ENCODE data around the gene ETFA.
A peak's percentile ranks its signal among the peaks of the same experiment; 100 is the strongest.

DNA sequence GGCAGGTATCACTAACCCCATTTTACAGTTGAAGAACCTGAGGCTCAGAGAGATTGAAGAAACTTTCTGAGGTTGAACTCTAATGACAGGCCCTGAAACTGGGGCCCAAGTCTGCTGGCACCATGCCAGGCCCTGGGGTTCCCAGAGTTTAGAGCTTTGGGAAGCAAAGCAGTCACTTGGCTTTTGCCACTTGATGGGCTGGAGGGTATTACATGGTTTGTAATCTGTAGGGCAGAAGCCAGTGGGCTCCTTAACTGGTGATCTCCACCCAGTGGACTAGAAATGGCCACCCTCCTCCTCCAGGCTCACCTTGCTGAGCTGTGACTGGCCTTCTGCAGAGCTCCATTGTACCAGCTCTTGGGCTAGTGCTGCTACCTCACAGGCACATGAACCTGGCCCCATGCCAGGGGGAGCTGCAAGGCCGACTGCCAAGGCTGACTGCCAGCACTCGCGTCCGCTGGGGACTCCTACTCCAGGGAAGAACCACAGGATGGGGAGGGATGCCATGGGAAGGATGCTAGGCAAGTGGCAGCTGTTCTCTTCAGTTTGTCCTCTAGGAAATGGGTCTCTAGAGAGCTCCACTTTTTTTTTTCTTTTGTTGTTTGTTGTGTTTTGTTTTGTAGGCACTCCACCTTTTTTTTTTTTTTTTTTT, 104.8 kb downstream of the ETFA start:
- TF ChIP-seq, protein P1, sequence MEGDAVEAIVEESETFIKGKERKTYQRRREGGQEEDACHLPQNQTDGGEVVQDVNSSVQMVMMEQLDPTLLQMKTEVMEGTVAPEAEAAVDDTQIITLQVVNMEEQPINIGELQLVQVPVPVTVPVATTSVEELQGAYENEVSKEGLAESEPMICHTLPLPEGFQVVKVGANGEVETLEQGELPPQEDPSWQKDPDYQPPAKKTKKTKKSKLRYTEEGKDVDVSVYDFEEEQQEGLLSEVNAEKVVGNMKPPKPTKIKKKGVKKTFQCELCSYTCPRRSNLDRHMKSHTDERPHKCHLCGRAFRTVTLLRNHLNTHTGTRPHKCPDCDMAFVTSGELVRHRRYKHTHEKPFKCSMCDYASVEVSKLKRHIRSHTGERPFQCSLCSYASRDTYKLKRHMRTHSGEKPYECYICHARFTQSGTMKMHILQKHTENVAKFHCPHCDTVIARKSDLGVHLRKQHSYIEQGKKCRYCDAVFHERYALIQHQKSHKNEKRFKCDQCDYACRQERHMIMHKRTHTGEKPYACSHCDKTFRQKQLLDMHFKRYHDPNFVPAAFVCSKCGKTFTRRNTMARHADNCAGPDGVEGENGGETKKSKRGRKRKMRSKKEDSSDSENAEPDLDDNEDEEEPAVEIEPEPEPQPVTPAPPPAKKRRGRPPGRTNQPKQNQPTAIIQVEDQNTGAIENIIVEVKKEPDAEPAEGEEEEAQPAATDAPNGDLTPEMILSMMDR (IDR thresholded peaks at IDR 0.05 in 8 of 11, conservative IDR thresholded peaks at IDR 0.05 in 3 of 11) = no peak
- no peak for TF ChIP-seq POLR2A (IDR thresholded peaks at IDR 0.05)
- TF ChIP-seq POLR2AphosphoS5 (IDR thresholded peaks at IDR 0.05) = peak; percentile 70 to 78 (median 76)
